Natural killer cell (primary cell): Measurements from ENCODE around the gene SAA1. TPM values are rescaled to one million over a fixed set of nuclear protein-coding genes. Genes with fewer than 3 reads are reported as not detected.

Experiments used
- ATAC-seq, 3 donors: fragments of 150-1000 bp in 2 of 3; fragments of 200-7000 bp in 1 of 3; cut with Tn5 transposase; 1 replicate in 1 of 3; 2 replicates in 2 of 3; pipeline ENCODE4 v1.10.0; 2021; ENCODE audit warnings: mild to moderate bottlenecking in 2 of 3, moderate library complexity in 2 of 3
- DNase-seq, 2 donors: peaks; one replicate each; pipeline versions ENCODE4 v3.0.0 to v3.0.0-alpha.2; 2013 to 2021; ENCODE audit warnings: mixed read lengths in 1 of 2
- H3K27ac ChIP-seq: one replicate; pipeline ENCODE4 v1.5.1; 2013; ENCODE audit warnings: mild to moderate bottlenecking, low read length
- H3K27me3 ChIP-seq: one replicate; pipeline ENCODE4 v1.6.1; 2013; ENCODE audit warnings: low read length; ENCODE audit not compliant: control insufficient read depth, insufficient read depth
- H3K36me3 ChIP-seq: one replicate; pipeline ENCODE4 v1.6.1; 2013; ENCODE audit warnings: low read length; ENCODE audit not compliant: control insufficient read depth, insufficient read depth
- H3K4me1 ChIP-seq: one replicate; pipeline ENCODE4 v1.6.1; 2013; ENCODE audit warnings: low read length; ENCODE audit not compliant: control insufficient read depth, insufficient read depth
- H3K4me3 ChIP-seq: one replicate; pipeline ENCODE4 v1.5.1; 2013; ENCODE audit warnings: low read length
- H3K9me3 ChIP-seq: one replicate; pipeline ENCODE4 v1.6.1; 2013; ENCODE audit warnings: low read length; ENCODE audit not compliant: control insufficient read depth, insufficient read depth
- H3K27ac Mint-ChIP-seq, 2 donors: one replicate each; pipeline ENCODE4 v1.8.0; 2022; ENCODE audit warnings: mild to moderate bottlenecking in 2 of 2, mixed read lengths in 2 of 2, moderate library complexity in 1 of 2
- H3K27me3 Mint-ChIP-seq, 2 donors: one replicate each; pipeline ENCODE4 v1.8.0; 2022; ENCODE audit warnings: low read depth in 2 of 2, mixed read lengths in 2 of 2
- H3K36me3 Mint-ChIP-seq: one replicate; pipeline ENCODE4 v1.8.0; 2022; ENCODE audit warnings: mixed read lengths
- H3K4me1 Mint-ChIP-seq, 2 donors: one replicate each; pipeline ENCODE4 v1.8.0; 2022; ENCODE audit warnings: mixed read lengths in 2 of 2
- H3K4me3 Mint-ChIP-seq: one replicate; pipeline ENCODE4 v1.8.0; 2022; ENCODE audit warnings: mild to moderate bottlenecking, moderate library complexity, mixed read lengths
- H3K9me3 Mint-ChIP-seq, 2 donors: one replicate each; pipeline ENCODE4 v1.8.0; 2022; ENCODE audit warnings: mixed read lengths in 2 of 2
- CTCF ChIP-seq: fragments of 200-600 bp; IDR thresholded peaks from one replicate; pipeline ENCODE4 v1.8.0; 2022; ENCODE audit warnings: antibody characterized with exemption
- WGBS: methylation state at CpG from one replicate; pipeline ENCODE4 v1.1.7; 2013; ENCODE audit warnings: missing lambda C conversion rate; ENCODE audit not compliant: insufficient coverage; 5-methylcytosine and 5-hydroxymethylcytosine counted together
- intact Hi-C: fragments of 100-400 bp; cut with micrococcal nuclease; formaldehyde crosslinking; loops from one replicate; pipeline ENCODE4 v1.14.2; 2022
- total RNA-seq, 4 donors: library from RNA; stranded (reverse); fragments of 120-200 nt in 1 of 4; gene quantifications; one replicate each; pipeline versions ENCODE4 v1.2.3 to v1.2.4, GENCODE V29; 2013 to 2022

SAA1 gene
- total RNA-seq = not detected
- total RNA-seq (2013) = not detected

- ATAC-seq (no peak), DNase-seq (no peak)
- Histone ChIP-seq H3K27ac (no peak within 1 kb of the TSS), H3K4me1 (peaks cover 3% of the 10 kb centered on the region), H3K4me3 (no peak within 1 kb of the TSS), H3K27me3 (no peaks in the 10 kb centered on the region), H3K9me3 (no peaks in the 10 kb centered on the region), H3K36me3 (no peaks in the 10 kb centered on the region)
- no peak for TF ChIP-seq CTCF
- intact Hi-C loops = no loop called here
- Mint-ChIP-seq H3K4me3 (no peak within 1 kb of the TSS), H3K36me3 (no peaks in the 10 kb centered on the region), H3K27me3 (peaks cover 0 to 3% of the 10 kb centered on the region in 2 donors), H3K4me1 (peaks cover 0 to 5% of the 10 kb centered on the region in 2 donors), H3K27ac (no peak within 1 kb of the TSS), H3K9me3 (no peaks in the 10 kb centered on the region)
- WGBS = 80% methylated on average over 7 of the region's 8 CpGs
Observed at GRCh38 chr11:18265949-18266348, at the start of gene SAA1. Gene SAA1 (plus strand): TSS chr11:18266264. CDS start chr11:18266888, 624 bp downstream.

- WGBS = 73% methylated on average over 5 of the region's 5 CpGs
- Mint-ChIP-seq H3K4me3 (no peak overlapping the region), H3K9me3 (no peaks in the 10 kb centered on the region), H3K27me3 (peaks cover 26 to 41% of the 10 kb centered on the region in 2 donors), H3K27ac (no peak overlapping the region), H3K4me1 (no peaks in the 10 kb centered on the region), H3K36me3 (no peaks in the 10 kb centered on the region)
- no peak overlapping the region for H3K27ac ChIP-seq
- ATAC-seq (no peak), DNase-seq (no peak)
- TF ChIP-seq CTCF = no peak
- no peaks in the 10 kb centered on the region for H3K9me3 ChIP-seq
- intact Hi-C loops = no loop called here
- no peaks in the 10 kb centered on the region for H3K36me3 ChIP-seq
- no peaks in the 10 kb centered on the region for H3K27me3 ChIP-seq
- no peak overlapping the region for H3K4me3 ChIP-seq
- no peaks in the 10 kb centered on the region for H3K4me1 ChIP-seq
Observed at GRCh38 chr11:18221274-18221876, 44.7 kb upstream of the SAA1 start.

- Histone ChIP-seq H3K27me3 (no peaks in the 10 kb centered on the region), H3K36me3 (no peaks in the 10 kb centered on the region), H3K9me3 (no peaks in the 10 kb centered on the region), H3K27ac (no peak overlapping the region), H3K4me3 (no peak overlapping the region), H3K4me1 (no peaks in the 10 kb centered on the region)
- Mint-ChIP-seq H3K27me3 (peaks cover 29 to 30% of the 10 kb centered on the region in 2 donors), H3K27ac (no peak overlapping the region), H3K4me1 (no peaks in the 10 kb centered on the region), H3K36me3 (no peaks in the 10 kb centered on the region), H3K4me3 (no peak overlapping the region), H3K9me3 (no peaks in the 10 kb centered on the region)
- ATAC-seq (peak in 1 of 3 donors; percentile 54), DNase-seq (no peak)
- WGBS = 100% methylated on average over 2 of the region's 3 CpGs
- no peak for TF ChIP-seq CTCF
- intact Hi-C loops = no loop called here
Observed at GRCh38 chr11:18222814-18223421, 43.1 kb upstream of the SAA1 start.
